CD4-positive, alpha-beta T cell treated with Interleukin-6 at 100 ng/mL for 8 hours (primary cell): Measurements from ENCODE around the gene HYAL1.

Experiments
- DNase-seq: peaks from one replicate; pipeline ENCODE4 v3.0.0-alpha.2; 2020; ENCODE audit warnings: mixed read lengths, low spot score

The HYAL1 gene

DNA sequence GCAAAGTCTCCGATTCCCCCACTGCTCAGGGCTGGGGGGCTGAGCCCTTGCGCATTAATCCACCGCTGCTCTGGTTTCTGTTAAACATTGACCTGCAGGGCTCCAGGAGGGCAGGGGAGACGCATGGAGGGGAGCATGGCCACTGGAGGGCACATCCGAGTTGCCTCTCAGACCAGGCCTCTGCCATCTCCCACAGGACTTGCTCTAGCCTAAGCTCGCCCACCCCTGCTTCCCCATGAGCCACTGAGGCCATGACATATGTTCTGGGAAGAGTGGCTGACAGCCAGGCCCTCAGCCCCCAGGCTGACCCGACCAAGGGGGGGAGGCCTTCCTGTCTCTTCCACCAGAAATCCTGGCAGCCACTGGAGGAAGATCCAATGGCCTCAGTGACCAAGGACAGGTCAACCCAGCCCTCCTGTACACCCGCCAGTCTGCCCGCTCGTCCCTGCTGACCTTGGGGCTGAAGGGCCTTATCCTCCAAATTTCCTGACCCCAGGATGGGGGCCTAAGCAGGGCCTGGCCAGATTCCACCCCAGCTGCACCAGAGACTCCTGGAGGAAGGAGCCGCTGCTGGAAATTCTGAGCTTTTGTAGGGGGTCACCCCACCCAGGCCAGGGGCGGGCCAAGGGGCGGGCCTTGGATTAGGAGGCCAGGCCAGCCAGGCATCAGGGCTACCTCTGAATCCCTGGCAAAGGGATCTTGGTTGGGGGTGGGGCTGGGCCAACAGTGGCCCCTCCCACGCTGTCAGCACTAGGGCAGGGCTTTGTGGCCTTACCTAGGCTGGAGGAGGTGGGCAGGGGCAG lies at the start of gene HYAL1:
Gene HYAL1 (minus strand): TSS at position 562 of the 803 bp plus-strand sequence. CDS start 618 bp downstream, outside the sequence.
- DNase-seq = no peak

DNA sequence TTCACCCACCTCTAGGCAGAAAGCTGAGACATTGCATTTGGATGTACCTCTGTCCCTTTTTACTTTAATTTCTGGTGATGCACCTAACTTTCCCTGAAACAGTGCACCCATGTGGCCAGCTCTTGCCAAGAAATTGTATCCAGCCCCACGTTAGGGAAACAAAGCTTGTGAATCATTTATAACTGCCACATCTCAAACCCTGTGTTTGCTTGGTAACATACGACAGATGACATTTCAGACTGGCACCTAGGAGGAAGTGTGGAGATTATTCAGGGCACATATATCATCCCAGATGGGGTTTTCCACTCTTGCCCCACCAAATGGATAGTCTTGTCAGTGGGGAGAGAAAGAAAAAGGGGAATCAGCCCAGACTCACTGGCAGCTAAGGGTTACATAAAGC lies 49.4 kb upstream of the HYAL1 start:
- no peak for DNase-seq

GRCh38 chr3:50351323-50351697 lies 47.9 kb upstream of the HYAL1 start:
- DNase-seq = no peak

- DNase-seq = peak; percentile 99
Observed at GRCh38 chr3:50350527-50351322, 47.4 kb upstream of the HYAL1 start, which contains the start of the genes CYB561D2 and NPRL2. Gene CYB561D2 (plus strand): TSS chr3:50350862. CDS start chr3:50351434, 572 bp downstream. Gene NPRL2 (minus strand): TSS chr3:50350775. CDS start chr3:50350652, 123 bp downstream.

- no peak for DNase-seq
Observed at GRCh38 chr3:50350213-50350526, 46.8 kb upstream of the HYAL1 start.

DNA sequence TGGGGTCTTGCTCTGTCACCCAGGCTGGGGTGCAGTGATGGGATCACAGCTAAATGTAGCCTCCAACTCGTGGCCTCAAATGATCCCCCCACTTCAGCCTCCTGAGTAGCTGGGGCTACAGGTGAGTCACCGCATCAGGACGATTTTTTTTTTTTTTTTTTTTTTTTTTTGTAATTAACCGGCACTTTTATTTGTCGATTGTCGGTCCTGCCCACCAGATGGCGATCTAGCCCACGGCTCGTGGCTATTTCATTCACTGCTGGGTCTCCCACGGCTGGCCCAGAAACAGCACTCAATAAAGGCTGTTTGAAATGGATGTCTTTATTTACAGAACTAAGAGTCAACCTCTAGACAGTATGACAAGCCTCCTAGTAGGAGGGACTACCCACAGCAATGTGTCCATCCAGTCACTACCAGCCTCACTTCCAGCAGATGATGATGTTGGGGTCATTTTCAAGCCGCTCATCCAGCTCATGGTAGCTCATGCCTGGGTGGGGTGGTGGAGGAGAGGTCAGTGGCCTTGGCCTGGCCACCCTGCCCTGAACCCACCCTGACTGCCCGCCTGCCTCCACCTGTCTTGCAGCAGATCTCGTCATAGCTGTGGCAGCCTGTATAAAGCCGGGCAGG lies 43.9 kb upstream of the HYAL1 start:
- peak; percentile 76 for DNase-seq

DNA sequence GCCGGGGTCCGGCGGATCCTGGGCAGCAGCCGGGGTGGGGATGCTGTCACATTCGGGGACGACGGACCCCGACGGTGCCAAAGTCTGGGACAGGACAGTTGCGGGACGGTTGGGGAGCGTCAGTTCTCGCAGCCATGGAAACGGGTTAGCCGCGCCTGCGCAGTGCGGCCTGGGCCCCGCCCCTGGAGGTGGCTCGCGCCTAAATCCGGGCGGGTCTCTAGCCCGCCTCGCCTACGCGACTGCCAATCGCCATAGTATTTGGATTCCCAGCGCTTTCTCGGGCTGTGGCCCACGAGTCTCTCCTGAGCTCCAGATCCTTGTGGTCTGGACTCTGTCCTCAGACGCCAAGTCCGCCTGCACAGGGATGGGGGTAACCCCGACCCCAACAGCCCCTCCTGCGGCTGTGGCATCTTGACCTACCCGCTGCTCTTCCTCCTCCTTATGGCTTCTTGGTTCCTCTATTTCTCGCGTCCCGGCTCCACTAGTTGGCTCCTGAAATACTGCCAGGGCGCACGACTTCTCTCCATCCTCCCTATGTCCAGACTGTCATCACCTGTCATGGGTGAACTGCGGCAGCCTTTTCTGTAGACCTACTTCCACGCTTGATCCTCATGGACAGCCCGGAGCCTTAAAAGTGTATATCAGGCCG lies 42.3 kb upstream of the HYAL1 start, which contains the start of gene ZMYND10:
Gene ZMYND10 (minus strand): TSS at position 147 of the 649 bp plus-strand sequence. CDS start 153 bp downstream, outside the sequence.
- peak; percentile 70 for DNase-seq

DNA sequence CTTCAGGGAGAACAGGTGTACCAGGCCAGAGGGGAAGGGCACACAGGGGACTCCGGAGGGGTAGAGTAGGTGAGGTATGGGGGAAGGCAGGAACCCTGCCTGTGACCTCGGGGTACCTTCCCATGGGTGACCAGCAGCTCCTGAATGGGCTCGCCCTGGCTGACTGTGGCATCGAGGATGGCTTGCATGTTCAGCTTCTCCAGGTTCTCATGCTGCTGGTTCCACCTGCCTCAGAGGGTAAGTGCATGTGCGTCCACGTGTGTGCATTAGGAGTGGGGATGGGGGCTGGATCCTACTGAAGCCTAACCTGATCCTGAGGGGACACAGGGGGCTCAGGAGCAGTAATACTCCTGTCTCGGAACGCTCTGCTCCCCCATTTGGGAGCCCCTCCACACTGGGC lies 41.6 kb upstream of the HYAL1 start:
- DNase-seq = no peak

DNA sequence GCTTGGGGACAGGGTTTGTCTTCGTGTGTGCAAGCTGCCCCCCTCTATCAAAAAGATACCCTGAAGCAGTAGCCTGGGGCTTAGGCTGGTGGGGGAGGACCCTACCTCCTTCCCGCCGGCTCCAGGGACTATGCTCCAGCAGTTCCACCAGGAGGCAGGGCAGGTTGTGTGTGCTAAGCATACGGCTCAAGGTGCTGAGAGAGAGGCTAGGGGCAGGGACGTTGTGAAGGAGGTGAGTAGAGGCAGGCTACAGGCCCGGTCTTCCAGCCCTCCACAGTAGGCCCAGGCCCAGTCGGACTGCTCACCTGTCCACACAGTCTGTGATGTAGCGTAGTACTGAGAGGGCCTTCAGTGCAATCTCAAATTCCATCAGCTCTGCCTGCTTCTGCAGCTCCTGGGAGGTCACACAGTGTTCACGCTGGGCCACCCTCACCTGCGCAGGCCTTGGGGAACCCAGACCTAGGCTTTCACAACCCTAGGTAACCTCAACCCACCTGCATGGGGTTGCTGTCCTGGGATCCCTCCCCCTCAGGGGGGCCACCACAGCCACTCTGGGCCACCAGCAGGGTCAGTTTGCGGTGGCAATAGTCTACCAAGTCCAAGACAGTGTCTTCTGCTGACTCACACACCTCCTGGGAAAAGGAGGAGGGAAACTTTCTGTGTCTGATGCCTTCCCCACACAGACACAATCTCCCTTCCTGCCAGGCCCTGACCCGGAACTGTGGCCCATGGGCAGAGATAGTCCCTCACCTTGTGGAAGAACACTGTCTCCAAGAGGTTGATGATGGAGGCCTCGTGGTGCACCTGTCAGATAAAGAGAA lies 39.6 kb upstream of the HYAL1 start:
- no peak for DNase-seq

DNA sequence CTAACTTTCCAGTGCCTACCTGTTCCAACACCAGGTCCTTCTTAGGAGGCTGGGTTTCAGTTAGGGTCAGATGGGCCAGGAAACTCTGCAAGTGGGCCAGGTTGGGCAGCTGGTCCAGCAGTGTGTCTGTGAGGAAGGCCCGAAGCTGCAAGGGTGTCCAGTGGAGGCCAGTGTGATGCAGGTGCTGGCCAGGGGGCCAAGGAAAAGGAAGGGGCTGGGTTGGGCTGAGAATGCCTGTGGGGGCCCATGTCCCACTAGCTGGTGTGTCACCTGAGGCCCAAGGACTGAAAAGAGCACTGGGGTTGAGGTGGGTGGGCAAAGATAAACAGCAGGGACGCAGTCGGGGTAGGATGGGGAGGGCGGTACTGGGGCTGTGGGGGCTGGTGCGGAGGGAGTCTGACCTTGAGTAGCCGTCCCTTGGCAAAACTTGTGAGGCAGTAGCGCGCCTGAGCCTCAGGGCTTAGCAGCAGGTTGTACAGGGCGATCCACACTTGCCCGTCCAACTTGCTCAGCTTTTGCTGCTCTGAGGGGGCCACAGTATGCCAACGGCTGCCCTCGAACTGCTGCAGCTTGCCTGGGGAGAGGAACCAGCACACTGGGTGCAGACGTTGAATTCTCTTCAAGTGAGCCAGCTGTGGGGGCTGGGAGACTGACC lies 38.7 kb upstream of the HYAL1 start:
- no peak for DNase-seq

DNA sequence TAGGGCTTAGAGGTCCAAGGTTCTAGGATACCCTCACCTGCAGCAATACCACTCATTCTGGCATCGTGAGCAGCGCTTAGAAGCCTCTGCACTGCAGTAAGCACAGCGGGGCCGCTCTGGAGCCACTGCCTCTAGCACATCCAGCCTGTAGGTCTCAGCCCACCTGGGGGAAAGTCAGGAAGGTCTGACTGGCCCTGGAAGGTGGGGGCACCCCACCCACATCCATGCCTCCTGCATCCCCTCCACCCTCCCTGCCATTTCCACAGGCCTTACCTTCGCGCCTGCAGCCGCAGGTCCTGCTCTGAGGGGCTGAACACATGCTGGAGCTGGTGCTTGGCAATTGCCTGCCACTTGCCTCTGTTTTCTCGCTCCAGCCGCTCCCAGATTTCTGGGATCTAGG lies 38.2 kb upstream of the HYAL1 start:
- DNase-seq = no peak

DNA sequence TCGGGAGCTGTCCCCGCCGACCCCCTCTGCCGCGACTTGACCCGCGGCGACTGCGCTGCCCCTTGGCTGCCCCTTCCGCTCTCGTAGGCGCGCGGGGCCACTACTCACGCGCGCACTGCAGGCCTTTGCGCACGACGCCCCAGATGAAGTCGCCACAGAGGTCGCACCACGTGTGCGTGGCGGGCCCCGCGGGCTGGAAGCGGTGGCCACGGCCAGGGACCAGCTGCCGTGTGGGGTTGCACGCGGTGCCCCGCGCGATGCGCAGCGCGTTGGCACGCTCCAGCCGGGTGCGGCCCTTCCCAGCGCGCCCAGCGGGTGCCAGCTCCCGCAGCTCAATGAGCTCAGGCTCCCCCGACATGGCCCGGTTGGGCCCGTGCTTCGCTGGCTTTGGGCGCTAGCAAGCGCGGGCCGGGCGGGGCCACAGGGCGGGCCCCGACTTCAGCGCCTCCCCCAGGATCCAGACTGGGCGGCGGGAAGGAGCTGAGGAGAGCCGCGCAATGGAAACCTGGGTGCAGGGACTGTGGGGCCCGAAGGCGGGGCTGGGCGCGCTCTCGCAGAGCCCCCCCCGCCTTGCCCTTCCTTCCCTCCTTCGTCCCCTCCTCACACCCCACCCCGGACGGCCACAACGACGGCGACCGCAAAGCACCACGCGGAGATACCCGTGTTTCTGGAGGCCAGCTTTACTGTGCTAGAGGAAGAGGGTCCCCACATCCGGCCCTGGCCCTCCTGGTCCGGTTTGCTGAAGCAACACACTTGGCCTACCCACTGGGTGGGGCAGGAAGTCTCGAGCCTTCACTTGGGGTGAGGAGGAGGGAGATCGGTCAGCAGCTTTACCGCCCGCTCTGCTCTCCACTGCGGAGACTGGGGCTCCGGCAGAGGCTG lies 37.3 kb upstream of the HYAL1 start, which contains the start of gene RASSF1:
Gene RASSF1 (minus strand): TSS at position 389 of the 882 bp plus-strand sequence. CDS start 31 bp downstream, at position 358.
- DNase-seq = peak; percentile 50

GRCh38 chr3:50340147-50340447 lies 36.7 kb upstream of the HYAL1 start:
- no peak for DNase-seq

- DNase-seq = no peak
Observed at GRCh38 chr3:50339485-50340146, 36.2 kb upstream of the HYAL1 start.

- no peak for DNase-seq
Observed at GRCh38 chr3:50338965-50339364, 35.6 kb upstream of the HYAL1 start.

DNA sequence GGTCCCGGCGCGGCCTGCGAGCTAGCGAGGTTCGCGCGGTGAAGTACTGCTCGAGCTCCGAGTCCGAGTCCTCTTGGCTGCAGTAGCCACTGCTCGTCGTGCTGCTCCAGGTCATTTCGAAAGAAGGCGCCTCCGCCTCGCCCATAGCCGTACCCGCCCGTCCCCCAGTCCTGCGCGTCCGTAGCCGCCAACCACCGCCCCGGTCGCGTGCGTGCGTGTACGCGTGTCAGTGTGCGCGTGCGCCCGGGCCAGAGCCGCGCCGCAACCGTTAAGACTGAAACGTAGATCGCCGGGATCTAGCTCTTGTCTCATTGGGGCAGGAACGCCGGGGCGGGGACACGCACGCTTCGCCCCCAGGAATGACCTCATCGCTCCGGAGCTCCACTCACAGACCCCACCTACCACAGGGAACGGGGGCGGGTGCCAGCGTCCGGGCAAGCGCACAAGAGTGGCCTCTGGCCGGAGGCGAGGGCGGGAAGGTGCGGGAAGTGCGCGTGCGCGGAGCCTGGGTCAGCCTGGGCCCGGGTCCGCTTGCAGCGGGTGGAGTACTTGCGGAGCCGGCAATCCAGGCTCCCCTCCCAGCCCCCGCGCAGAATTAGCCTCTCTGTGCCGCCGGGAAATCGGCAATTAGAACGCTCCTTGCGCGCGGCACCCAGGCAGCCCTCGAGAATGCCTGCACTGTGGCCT lies 33.9 kb upstream of the HYAL1 start:
- DNase-seq = peak; percentile 95

- no peak for DNase-seq
Observed at GRCh38 chr3:50336452-50337174, 33.2 kb upstream of the HYAL1 start.
